Measurements from ENCODE around the gene FAIM2. TPM values are rescaled to one million over a fixed set of nuclear protein-coding genes. Genes with fewer than 3 reads are reported as not detected.

The FAIM2 gene
- polyA plus RNA-seq, 3 donors from 2014 or later: 0.77 to 1.8 TPM; not detected in 1

DNA sequence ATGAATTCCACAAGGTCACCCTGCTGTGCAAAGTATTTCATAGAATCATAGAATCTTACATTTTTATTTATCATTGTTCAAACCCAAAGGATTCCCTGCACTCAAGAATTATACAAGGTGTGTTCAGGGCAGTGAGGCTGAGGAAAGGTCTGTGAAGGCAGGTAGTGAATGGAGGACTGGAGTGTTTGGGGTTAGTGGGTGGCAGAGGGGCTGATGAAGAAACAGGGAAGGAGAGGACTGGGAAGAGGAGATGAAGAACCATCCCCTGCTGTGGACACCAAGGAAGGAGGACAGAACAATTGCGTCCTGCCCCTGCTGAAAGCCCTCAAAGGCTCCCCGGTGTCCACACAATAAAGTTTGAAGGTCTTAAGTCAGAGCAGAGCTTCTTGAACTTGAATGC lies 50.0 kb downstream of the FAIM2 start:
- Mint-ChIP-seq H3K27me3 (ENCODE audit: low read depth in 3 of 3) (peaks cover 7 to 15% (median 10%) of the 10 kb centered on the region in 3 donors), H3K27ac (no peak overlapping the region), H3K4me3 (no peak overlapping the region), H3K9me3 (peaks cover 0 to 2% (median 0%) of the 10 kb centered on the region in 6 donors), H3K36me3 (no peaks in the 10 kb centered on the region), H3K4me1 (no peaks in the 10 kb centered on the region)
- no peak for DNase-seq

DNA sequence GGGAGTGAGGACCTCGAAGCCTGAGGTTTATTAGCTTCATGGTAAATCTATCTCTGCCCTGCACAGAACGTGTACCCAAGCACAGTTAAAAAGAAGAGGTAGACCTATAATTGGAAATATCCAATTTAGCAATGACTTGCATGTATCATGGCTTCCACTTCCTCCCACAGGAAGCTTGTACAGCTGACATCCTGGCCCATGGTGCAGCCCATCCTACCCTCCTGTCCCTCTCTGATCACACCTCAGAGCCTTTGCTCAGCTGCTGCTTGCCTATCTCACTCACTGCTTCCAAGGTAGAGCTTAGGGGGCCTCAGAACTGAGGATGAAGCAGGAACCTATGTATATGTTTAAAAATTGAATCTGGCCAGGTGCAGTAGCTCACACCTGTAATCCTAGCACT lies 56.5 kb downstream of the FAIM2 start:
- Mint-ChIP-seq H3K4me3 (no peak overlapping the region), H3K9me3 (no peaks in the 10 kb centered on the region), H3K36me3 (no peaks in the 10 kb centered on the region), H3K4me1 (peaks cover 20 to 21% of the 10 kb centered on the region in 2 donors), H3K27me3 (ENCODE audit: low read depth in 3 of 3) (peaks cover 10 to 14% (median 12%) of the 10 kb centered on the region in 3 donors), H3K27ac (no peak overlapping the region)
- no peak for DNase-seq

DNA sequence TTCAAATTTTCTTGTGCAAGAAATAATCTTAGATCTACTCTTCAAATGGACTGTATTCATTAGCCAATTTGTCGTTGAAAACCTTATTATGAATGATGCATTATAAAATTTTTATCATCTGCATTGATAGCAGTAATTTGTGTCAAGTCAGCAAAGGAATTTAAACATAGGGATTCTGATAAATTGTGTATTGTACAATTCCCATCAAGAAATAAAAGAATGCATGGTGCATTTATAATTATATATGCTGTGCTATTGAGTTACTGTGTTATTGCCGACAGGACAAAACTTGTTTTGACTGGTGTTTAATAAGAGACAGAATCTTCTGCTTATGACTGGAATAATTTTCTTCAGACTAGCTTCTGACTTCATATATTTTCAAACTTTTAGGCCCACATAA lies 57.7 kb downstream of the FAIM2 start:
- no peaks in the 10 kb centered on the region for H3K9me3 Mint-ChIP-seq
- no peaks in the 10 kb centered on the region for H3K36me3 Mint-ChIP-seq
- DNase-seq: no peak
- H3K4me1 Mint-ChIP-seq: peaks cover 30 to 32% of the 10 kb centered on the region in 2 donors
- H3K27ac Mint-ChIP-seq: no peak overlapping the region
- H3K27me3 Mint-ChIP-seq (ENCODE audit: low read depth in 3 of 3): peaks cover 10 to 14% (median 10%) of the 10 kb centered on the region in 3 donors
- no peak overlapping the region for H3K4me3 Mint-ChIP-seq

DNA sequence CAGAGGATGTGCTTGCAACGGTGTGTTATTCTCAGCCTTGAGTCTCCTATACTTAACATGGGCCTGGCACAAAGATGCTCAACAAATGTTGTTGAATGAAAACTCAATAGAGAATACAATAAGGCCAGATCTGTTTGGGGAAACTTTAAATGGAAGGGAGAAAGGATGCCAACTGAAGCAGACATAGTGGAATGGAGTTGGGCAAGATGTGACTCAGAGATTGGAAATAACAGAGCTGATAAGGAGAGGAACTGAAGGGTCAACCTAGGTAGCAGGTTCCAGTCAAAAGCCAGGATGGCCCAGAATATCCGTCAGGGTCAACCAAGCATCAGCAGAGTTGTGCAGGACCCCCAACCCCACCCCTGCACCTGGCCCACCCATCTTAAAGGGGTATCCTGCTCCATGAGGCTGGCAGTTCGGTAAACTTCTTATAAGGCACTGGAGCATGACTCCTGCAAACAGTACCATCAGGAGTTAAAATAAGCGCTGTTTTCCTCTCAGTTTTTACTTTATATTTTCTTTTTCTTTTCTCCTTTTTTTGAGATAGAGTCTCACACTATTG lies 59.7 kb downstream of the FAIM2 start:
- Mint-ChIP-seq H3K4me1 (peaks cover 33 to 36% of the 10 kb centered on the region in 2 donors), H3K4me3 (peak overlapping the region; percentile 24 to 96 (median 33)), H3K27ac (no peak overlapping the region), H3K9me3 (no peaks in the 10 kb centered on the region), H3K36me3 (no peaks in the 10 kb centered on the region), H3K27me3 (ENCODE audit: low read depth in 3 of 3) (peaks cover 3 to 11% (median 9%) of the 10 kb centered on the region in 3 donors)
- DNase-seq: no peak

DNA sequence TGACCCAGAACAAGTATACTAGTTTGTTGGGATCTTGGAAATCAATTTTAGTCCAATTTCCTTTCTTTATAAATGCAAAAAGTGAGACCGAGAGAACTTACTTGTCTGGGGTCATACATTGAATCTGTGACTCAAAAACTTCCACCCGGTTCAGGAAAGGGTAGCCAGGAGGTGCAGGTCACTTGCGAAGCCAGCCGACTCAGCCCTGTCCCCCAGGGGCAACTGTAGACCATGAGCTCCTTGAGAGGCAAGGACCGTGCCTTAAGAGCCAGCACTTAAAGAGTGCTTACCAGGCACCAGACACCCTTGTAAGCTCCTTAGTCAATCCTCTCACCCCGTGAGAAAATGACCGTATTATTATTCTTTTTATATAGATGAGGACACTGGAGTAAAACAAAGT lies 60.3 kb downstream of the FAIM2 start:
- DNase-seq: no peak
- H3K4me1 Mint-ChIP-seq: peaks cover 33 to 36% of the 10 kb centered on the region in 2 donors
- H3K4me3 Mint-ChIP-seq: peak overlapping the region; percentile 91 to 96 (median 95)
- no peaks in the 10 kb centered on the region for H3K36me3 Mint-ChIP-seq
- peak overlapping the region; percentile 89 to 96 (median 92) for H3K27ac Mint-ChIP-seq
- H3K9me3 Mint-ChIP-seq: no peaks in the 10 kb centered on the region
- peaks cover 3 to 11% (median 8%) of the 10 kb centered on the region in 3 donors for H3K27me3 Mint-ChIP-seq (ENCODE audit: low read depth in 3 of 3)

DNA sequence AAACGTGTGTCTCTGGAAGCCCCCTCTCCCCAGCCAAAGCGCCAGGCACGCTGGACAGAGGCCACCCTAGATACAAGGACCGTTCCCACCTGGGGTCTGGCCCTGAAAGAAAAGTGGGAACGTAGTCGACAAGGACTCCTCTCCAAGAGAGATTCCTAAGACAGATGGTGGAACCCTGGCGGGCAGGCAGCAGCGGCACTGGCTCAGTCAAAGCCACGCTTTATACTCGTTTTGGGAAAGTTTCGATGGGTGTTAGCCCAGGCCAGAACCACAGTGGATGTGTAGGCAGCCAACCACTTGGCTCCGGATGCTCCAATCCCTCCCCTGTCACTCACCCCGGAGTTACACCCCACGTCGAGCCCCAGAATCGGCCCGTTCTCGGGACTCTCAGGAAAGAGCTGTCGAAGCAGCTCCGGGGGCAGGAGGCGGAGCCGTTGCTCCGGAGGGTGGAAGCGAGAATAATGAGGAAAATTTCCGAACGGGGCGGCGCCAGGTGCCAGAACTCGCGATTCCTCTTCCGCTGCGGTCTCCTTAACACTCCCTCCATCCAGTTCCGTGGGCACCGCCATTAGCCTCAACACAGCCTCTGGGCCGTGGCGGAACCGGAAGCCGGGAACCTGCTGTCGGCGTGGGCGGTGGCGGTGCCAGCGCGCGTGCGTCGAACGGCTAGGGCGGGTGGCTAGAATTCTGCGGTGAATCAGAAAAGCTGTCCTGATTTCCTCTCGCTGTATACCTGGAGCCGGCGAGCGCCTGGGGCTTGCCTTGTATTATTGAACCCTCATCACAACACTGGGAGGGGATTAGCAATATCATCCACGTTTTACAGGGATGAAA lies 61.0 kb downstream of the FAIM2 start, which contains the start of gene BCDIN3D:
TSS of gene BCDIN3D (minus strand) at position 588 of the 834 bp plus-strand sequence. CDS start at position 569, 19 bp downstream.
- Mint-ChIP-seq H3K27me3 (ENCODE audit: low read depth in 3 of 3) (peaks cover 3 to 11% (median 5%) of the 10 kb centered on the region in 3 donors), H3K4me1 (peaks cover 33 to 36% of the 10 kb centered on the region in 2 donors), H3K9me3 (no peaks in the 10 kb centered on the region), H3K36me3 (no peaks in the 10 kb centered on the region), H3K4me3 (peak within 1 kb of the TSS; percentile 91 to 96 (median 95)), H3K27ac (peak within 1 kb of the TSS; percentile 89 to 96 (median 92))
- peak; percentile 87 to 90 (median 89) for DNase-seq

DNA sequence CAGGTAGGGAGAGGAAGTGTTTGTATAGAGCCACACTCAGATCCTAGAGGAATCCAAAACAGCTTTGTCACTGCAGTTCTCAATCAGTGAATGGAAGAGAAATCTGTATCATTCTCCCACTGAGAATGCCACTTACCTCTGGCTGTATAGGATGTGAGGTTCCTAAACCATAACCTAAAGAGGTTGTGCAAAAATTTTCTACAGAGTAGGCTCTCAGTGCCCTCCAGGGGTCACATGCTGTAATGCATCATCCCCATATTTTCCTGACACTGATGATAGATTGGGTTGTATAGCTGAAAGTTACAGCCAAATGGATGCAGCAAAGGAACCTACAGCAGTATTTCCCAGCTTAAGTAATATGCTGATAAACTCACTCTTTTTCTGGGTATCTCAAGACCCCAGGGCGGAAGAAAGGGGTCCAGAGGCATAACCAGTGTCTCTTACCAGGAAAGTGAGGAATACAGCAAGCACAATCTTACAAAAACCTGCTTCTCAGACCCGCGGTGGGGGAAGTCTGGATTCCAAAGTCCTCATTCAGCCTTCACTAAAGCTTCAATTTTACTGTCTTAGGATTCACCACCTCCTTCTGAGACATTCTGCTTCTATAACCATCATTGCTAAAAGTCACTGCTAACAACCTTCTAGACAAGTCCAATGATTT lies 64.6 kb downstream of the FAIM2 start:
- peak; percentile 29 to 50 (median 42) for DNase-seq
- Mint-ChIP-seq H3K36me3 (no peaks in the 10 kb centered on the region), H3K27ac (peak overlapping the region in 1 of 6 donors; percentile 35), H3K4me3 (no peak overlapping the region), H3K9me3 (no peaks in the 10 kb centered on the region), H3K27me3 (ENCODE audit: low read depth in 3 of 3) (peaks cover 3 to 11% (median 5%) of the 10 kb centered on the region in 3 donors), H3K4me1 (peaks cover 29 to 30% of the 10 kb centered on the region in 2 donors)

DNA sequence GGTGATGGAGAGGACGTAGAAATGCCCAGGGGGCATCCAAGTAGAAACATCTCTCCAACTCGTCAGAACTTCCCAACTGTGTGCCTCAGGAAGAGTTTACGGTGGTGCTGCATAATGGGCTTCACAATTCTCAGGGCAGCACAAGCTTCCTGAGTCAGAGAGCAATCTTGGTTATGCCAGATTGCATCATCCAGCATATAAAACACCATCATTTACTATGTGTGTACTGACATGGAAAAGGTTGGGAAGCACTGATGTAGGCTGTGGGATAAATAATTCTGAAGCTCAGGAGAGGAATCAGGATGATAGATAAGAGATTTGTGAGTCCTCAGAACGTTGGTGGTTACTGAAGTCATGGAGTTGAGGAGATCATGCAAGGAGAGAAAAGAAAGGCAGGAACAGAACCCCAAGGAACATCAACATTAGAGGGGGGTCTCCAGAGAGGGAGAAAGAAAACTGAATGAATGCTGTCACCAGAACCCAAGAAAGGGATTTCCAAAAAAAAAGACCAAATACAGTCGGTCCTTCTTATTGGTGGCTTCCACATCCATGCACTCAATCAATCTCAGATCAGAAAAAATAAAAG lies 70.8 kb downstream of the FAIM2 start:
- peaks cover 0 to 7% (median 6%) of the 10 kb centered on the region in 3 donors for H3K27me3 Mint-ChIP-seq (ENCODE audit: low read depth in 3 of 3)

DNA sequence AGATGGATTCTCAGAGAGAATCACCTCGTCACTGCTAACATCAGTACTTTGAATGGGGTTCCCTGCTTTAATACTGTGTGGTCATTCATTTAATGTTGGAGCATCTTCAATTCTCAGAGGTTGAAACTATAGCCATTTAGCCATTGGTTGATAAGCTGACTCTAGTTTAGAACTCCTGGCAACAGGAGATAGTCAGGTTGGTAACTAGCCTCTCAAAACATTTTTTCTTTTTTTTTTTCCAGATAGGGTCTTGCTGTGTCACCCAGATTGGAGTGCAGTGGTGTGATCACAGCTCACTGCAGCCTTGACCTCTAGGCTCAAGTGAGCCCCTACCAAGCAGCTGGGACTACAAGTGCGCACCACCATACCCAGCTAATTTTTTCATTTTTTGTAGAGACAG lies 72.0 kb downstream of the FAIM2 start:
- DNase-seq: no peak
- H3K36me3 Mint-ChIP-seq: no peaks in the 10 kb centered on the region
- H3K27ac Mint-ChIP-seq: no peak overlapping the region
- peaks cover 0 to 7% (median 7%) of the 10 kb centered on the region in 3 donors for H3K27me3 Mint-ChIP-seq (ENCODE audit: low read depth in 3 of 3)
- no peaks in the 10 kb centered on the region for H3K9me3 Mint-ChIP-seq
- no peak overlapping the region for H3K4me3 Mint-ChIP-seq
- H3K4me1 Mint-ChIP-seq: peaks cover 18 to 20% of the 10 kb centered on the region in 2 donors

More for the DNA sequence above, 70.8 kb downstream of the FAIM2 start:
- no peak overlapping the region for H3K4me3 Mint-ChIP-seq
- no peak for DNase-seq
- H3K36me3 Mint-ChIP-seq: no peaks in the 10 kb centered on the region
- peaks cover 11 to 14% of the 10 kb centered on the region in 2 donors for H3K4me1 Mint-ChIP-seq
- H3K9me3 Mint-ChIP-seq: no peaks in the 10 kb centered on the region
- H3K27ac Mint-ChIP-seq: no peak overlapping the region

DNA sequence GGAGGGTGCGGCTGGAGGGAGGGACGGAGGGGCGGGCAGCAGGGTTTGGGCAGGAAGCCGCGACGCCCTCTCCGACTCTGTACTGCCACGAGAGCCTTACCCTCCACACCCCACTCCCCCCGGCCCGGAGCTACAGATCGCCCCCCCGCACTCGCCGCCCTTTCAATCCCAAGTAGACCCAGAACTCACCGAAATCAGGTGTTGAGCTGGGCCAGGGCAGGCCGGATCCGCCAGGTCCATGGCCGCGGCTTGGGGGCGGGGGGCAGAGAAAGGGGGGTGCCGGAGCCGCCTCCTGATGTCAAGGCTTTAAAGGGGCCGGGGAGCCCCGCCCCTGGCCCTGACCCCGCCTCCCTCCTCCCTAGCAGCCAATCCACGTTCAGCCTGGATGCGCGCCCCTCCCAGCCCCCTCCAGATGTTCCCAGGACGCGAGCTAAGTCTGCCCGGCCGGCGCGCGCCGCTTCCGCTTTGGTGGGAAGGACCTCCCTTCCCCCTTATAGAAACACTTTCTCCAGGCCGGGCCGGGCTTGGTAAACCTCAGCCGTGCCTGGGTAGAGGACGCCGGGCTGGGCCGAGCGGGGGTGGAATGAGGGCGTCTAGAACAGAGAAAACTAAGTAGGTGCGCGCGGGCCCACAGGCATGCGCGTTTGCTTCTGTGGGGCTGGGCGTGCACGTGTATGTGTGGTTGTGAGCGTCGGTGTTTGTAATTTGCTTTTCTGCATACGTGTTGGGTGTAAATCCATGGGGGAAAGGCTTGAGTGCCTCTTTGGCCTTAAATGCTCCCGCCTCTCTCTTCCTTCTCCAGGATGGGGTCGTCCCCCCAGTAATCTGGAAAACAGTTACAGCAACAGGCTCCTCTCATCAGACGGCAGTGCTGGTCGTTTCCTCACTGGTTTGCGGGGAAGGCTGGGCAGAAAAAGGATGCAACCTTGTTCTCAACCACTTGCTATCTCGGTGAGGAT lies 75.3 kb downstream of the FAIM2 start, which contains the start of gene NCKAP5L:
TSS of gene NCKAP5L (minus strand) at position 281 of the 959 bp plus-strand sequence. CDS start 24,369 bp downstream, outside the sequence.
- peak within 1 kb of the TSS; percentile 95 to 99 (median 96) for H3K4me3 Mint-ChIP-seq
- H3K9me3 Mint-ChIP-seq: no peaks in the 10 kb centered on the region

DNA sequence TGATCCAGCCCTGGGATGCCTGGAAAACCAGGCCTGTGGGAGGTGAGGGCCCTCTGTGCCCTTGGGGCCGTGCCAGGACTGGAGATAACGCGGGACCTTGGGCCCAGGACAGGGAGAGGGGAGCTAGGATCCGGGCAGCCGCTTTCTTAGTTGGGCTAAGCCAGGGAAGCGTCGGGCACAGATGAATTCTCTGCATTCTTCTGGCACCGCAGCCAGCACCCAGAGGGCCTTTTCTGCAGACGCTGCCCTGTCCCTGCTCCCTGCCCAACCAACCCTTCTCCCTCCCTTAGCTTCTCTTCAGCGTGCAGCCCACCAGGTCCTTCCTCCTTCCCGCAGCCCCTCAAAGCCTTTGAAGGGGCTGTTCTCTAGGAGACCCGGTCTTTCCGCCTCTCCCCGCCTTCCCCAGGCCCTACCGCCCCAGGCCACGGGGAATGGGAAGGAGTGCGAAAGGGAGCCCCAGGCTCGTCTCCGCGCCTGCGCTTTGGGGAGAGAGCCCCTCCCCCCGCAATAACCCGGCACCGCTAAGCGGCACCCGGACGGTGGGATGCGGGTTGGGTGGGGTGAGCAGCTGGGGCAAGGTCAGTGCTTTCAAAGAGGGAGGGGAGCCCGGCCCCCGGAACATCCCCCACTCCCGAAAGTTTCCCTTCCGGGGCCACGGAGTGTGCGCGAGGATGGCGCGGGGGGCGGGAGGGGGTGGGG lies 76.2 kb downstream of the FAIM2 start:
- Mint-ChIP-seq H3K27me3 (ENCODE audit: low read depth in 3 of 3) (peaks cover 0 to 9% (median 6%) of the 10 kb centered on the region in 3 donors), H3K36me3 (no peaks in the 10 kb centered on the region), H3K27ac (peak overlapping the region in 5 of 6 donors; percentile 32 to 73 (median 45)), H3K4me3 (peak overlapping the region; percentile 75 to 99 (median 96)), H3K4me1 (peaks cover 25 to 26% of the 10 kb centered on the region in 2 donors), H3K9me3 (no peaks in the 10 kb centered on the region)
- peak; percentile 31 to 43 (median 36) for DNase-seq

More for the DNA sequence above, 75.3 kb downstream of the FAIM2 start, which contains the start of gene NCKAP5L:
- Mint-ChIP-seq H3K4me1 (peaks cover 23 to 26% of the 10 kb centered on the region in 2 donors), H3K27ac (peak within 1 kb of the TSS; percentile 86 to 97 (median 92)), H3K27me3 (ENCODE audit: low read depth in 3 of 3) (peaks cover 0 to 7% (median 7%) of the 10 kb centered on the region in 3 donors), H3K36me3 (no peaks in the 10 kb centered on the region)
- peak; percentile 93 to 95 (median 94) for DNase-seq

DNA sequence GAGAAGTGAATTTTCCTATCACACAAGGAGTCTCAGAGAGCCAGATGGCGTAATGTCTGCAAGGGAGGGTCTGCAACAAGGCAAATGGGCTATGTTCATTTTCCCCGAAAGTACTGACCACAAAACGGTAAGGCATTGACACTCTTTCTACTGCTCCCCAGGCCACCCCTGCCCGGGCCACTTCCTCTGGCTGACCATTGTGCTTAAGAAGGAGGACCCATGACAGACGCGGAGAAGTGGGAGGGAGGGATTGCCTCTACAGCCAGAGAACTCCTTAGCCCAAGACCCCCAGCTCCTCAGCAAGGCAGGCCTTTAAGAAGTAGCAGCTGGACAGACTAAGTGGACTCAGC lies 76.7 kb downstream of the FAIM2 start:
- H3K4me1 Mint-ChIP-seq: peaks cover 25 to 26% of the 10 kb centered on the region in 2 donors
- DNase-seq: no peak
- H3K27ac Mint-ChIP-seq: peak overlapping the region; percentile 55 to 80 (median 70)
- no peaks in the 10 kb centered on the region for H3K9me3 Mint-ChIP-seq
- peaks cover 0 to 9% (median 5%) of the 10 kb centered on the region in 3 donors for H3K27me3 Mint-ChIP-seq (ENCODE audit: low read depth in 3 of 3)
- H3K4me3 Mint-ChIP-seq: peak overlapping the region; percentile 74 to 99 (median 83)
- no peaks in the 10 kb centered on the region for H3K36me3 Mint-ChIP-seq
